GM23248 (cell line): Measurements from ENCODE around the gene CCDC169.

Experiments used
- EZH2 ChIP-seq: fragments of 200-600 bp; sonication (generic); IDR thresholded peaks from 2 replicates; pipeline ENCODE4 v1.6.1; 2018; ENCODE audit warnings: antibody characterized with exemption, mild to moderate bottlenecking; ENCODE audit not compliant: insufficient read depth, poor library complexity, severe bottlenecking
- EZH2phosphoT487 ChIP-seq: fragments of 200-600 bp; sonication (generic); IDR thresholded peaks from 2 replicates; pipeline ENCODE4 v1.6.1; 2018; ENCODE audit warnings: antibody characterized with exemption, moderate library complexity, mild to moderate bottlenecking, low read depth; ENCODE audit not compliant: insufficient read depth

GRCh38 chr13:36244990-36245389 lies 52.6 kb downstream of the CCDC169 start:
- TF ChIP-seq EZH2 (no peak), EZH2phosphoT487 (no peak)
